ENCODE data around the gene MAPKAP1.

MAPKAP1 gene

DNA sequence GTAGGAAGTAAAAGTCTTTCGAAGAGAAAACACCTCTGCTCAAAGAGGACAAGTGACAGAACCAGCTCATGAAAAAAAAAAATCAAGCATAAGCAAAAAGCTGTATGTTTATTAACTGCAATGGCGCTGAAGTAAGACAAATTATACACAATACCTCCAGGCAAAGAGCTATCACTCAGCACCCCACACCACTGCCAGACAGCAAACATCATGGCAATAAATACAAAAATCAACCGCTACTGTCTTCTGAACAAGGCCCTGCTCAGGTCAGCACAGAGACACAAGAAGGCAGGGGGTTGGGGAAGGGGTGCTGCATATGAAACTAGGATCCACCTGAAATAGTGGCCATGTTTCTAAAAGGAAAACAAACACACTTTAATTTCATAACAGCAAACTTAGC is 50.4 kb downstream of the MAPKAP1 start:
- ChIA-PET POLR2A (no interaction called here), CTCF (interaction anchor here (1.1 to 1.5 kb wide), 3 partner anchors 10 to 249 kb away, joined by 3 to 4 read pairs (median 3); no protein-coding TSS in a partner anchor)
- no peak for TF ChIP-seq CTCF (IDR thresholded peaks at IDR 0.05; ENCODE audit: insufficient read depth, low read length, missing control alignments)
- no peak overlapping the region for H3K4me3 ChIP-seq (ENCODE audit: low read depth, low read length)
- DNase-seq (ENCODE audit: low read depth, low spot score), result no peak

- DNase-seq (ENCODE audit: low read depth, low spot score), result no peak
- H3K4me3 ChIP-seq (ENCODE audit: low read depth, low read length), result no peak overlapping the region
- no peak for TF ChIP-seq CTCF (IDR thresholded peaks at IDR 0.05; ENCODE audit: insufficient read depth, low read length, missing control alignments)
- ChIA-PET CTCF (interaction anchor here (1.1 to 1.5 kb wide), 3 partner anchors 9 to 248 kb away, joined by 3 to 4 read pairs (median 3); no protein-coding TSS in a partner anchor), POLR2A (no interaction called here)
Measured at GRCh38 chr9:125655691-125656410, 51.2 kb downstream of the MAPKAP1 start.

DNA sequence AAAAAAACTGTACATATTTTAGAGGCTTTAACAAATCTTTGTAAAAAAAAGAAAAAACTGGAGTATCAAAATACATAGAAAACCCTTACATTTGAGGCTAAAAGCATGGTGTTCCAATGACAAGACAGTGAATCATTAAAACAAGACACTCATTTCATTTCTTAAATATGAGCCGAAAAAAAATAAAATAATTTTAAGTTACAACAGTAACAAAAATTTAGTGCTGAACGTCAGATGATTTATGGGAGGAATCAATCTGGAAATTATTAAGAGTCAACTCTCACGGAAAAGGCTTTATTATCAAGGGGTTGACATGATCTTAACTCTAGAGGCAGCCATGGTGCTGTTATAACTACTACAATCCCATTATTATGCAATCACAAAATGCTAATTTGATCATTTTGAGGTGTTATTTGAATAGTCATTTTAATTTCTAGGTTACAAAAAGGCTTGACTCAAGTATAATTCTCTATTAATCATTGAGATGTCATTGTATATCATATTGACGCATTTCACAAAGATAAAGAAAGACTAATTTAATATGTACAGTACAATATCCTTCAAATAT is 51.9 kb downstream of the MAPKAP1 start:
- TF ChIP-seq CTCF (IDR thresholded peaks at IDR 0.05; ENCODE audit: insufficient read depth, low read length, missing control alignments), result no peak
- CTCF ChIA-PET, result no interaction called here
- no peak for DNase-seq (ENCODE audit: low read depth, low spot score)
- H3K4me3 ChIP-seq (ENCODE audit: low read depth, low read length), result no peak overlapping the region
- POLR2A ChIA-PET, result no interaction called here

GRCh38 chr9:125654121-125654520 is 52.9 kb downstream of the MAPKAP1 start:
- H3K4me3 ChIP-seq (ENCODE audit: low read depth, low read length), result no peak overlapping the region
- no peak for DNase-seq (ENCODE audit: low read depth, low spot score)
- ChIA-PET CTCF (no interaction called here), POLR2A (no interaction called here)
- TF ChIP-seq CTCF (IDR thresholded peaks at IDR 0.05; ENCODE audit: insufficient read depth, low read length, missing control alignments), result no peak

DNA sequence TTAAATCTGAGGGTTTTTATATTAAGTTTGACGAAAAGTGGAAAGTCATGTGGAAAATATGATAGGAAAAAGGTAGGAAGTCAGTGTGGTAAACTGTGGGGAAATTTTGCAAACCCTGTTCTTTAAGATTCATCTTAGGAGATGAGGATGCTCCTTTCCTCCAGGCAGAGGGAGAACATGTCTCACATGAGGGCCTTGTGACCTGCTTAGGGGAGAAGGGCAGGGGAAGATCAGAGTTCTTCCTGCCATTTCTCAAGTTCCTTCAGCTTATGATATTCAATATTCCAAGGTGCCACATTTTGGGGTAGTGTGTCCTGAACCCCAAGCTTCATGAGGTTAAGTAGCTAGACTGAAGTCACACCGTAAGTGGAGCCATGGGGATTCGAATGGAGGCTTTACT is 53.7 kb downstream of the MAPKAP1 start:
- no peak for DNase-seq (ENCODE audit: low read depth, low spot score)
- no peak overlapping the region for H3K4me3 ChIP-seq (ENCODE audit: low read depth, low read length)
- ChIA-PET CTCF (no interaction called here), POLR2A (no interaction called here)
- no peak for TF ChIP-seq CTCF (IDR thresholded peaks at IDR 0.05; ENCODE audit: insufficient read depth, low read length, missing control alignments)

- H3K4me3 ChIP-seq (ENCODE audit: low read depth, low read length), result no peak overlapping the region
- DNase-seq (ENCODE audit: low read depth, low spot score), result no peak
- POLR2A ChIA-PET, result no interaction called here
- CTCF ChIA-PET, result no interaction called here
- TF ChIP-seq CTCF (IDR thresholded peaks at IDR 0.05; ENCODE audit: insufficient read depth, low read length, missing control alignments), result no peak
Measured at GRCh38 chr9:125652759-125653158, 54.2 kb downstream of the MAPKAP1 start.

Data from AG04449 (cell line).